ENCODE measurements around the gene PTPRN2.

GRCh38 chr7:158447151-158447505 is 140.5 kb downstream of the PTPRN2 start:
- TF ChIP-seq CTCF (IDR thresholded peaks at IDR 0.05): no peak
- TF ChIP-seq EP300 (IDR thresholded peaks at IDR 0.05): no peak
